IMR-90 (cell line): ENCODE measurements around the gene CCDC33. TPM values are rescaled to one million over a fixed set of nuclear protein-coding genes. Genes with fewer than 3 reads are reported as not detected.
A peak's percentile ranks its signal among the peaks of the same experiment; 100 is the strongest.

Source experiments
- ATAC-seq: fragments of 200-7000 bp; cut with Tn5 transposase; 2 replicates; pipeline ENCODE4 v1.9.1; 2020; ENCODE audit warnings: low read depth, mild to moderate bottlenecking, moderate library complexity
- BruUV-seq: library from RNA; stranded (reverse); fragments of 400-500 nt; replicated peaks from 2 replicates; lab custom pipeline; 2021; lab: Mats Ljungman, UMichigan
- CTCF ChIA-PET: fragments of 300-600 bp; formaldehyde crosslinking; extraction: SDS; loops from one replicate; lab custom pipeline; 2021; ENCODE audit warnings: antibody characterized with exemption; lab: Yijun Ruan, JAX
- POLR2A ChIA-PET: fragments of 300-600 bp; sonication (Branson Sonifier 250); formaldehyde crosslinking; loops from one replicate; lab custom pipeline; 2022; ENCODE audit warnings: antibody characterized with exemption; ENCODE audit not compliant: unreplicated experiment; lab: Charles Lee
- DNase-seq: peaks from one replicate; pipeline ENCODE4 v3.0.0; 2013
- H2AFZ ChIP-seq: replicated peaks from 2 replicates; pipeline ENCODE3; 2013; ENCODE audit warnings: low read length, mild to moderate bottlenecking; ENCODE audit not compliant: poor library complexity
- H2AK5ac ChIP-seq: 2 replicates; pipeline ENCODE4 v1.6.1; 2013; ENCODE audit warnings: low read depth, low read length, inconsistent platforms
- H2AK9ac ChIP-seq: replicated peaks from 2 replicates; pipeline ENCODE3; 2013; ENCODE audit warnings: mild to moderate bottlenecking, low read depth, low read length, moderate library complexity; ENCODE audit not compliant: poor library complexity
- H2BK120ac ChIP-seq: 2 replicates; pipeline ENCODE4 v1.6.1; 2013; ENCODE audit warnings: low read depth, low read length, inconsistent platforms
- H2BK15ac ChIP-seq: 3 replicates; pipeline ENCODE4 v1.6.1; 2013; ENCODE audit warnings: low read depth, low read length, inconsistent platforms
- H2BK20ac ChIP-seq: 2 replicates; pipeline ENCODE4 v1.6.1; 2013; ENCODE audit warnings: low read depth, mild to moderate bottlenecking, inconsistent platforms, low read length, moderate library complexity
- H2BK5ac ChIP-seq: 2 replicates; pipeline ENCODE4 v1.6.1; 2013; ENCODE audit warnings: mild to moderate bottlenecking, low read depth, low read length, inconsistent platforms; ENCODE audit not compliant: poor library complexity, severe bottlenecking
- H3K14ac ChIP-seq: replicated peaks from 2 replicates; pipeline ENCODE4 v1.6.1; 2013; ENCODE audit warnings: low read depth, low read length, inconsistent platforms
- H3K18ac ChIP-seq: 2 replicates; pipeline ENCODE4 v1.6.1; 2013; ENCODE audit warnings: low read depth, low read length, control low read depth
- H3K23ac ChIP-seq: 2 replicates; pipeline ENCODE4 v1.6.1; 2013; ENCODE audit warnings: low read depth, low read length, inconsistent platforms
- H3K27ac ChIP-seq: 2 replicates; pipeline ENCODE4 v1.5.1; 2013; ENCODE audit warnings: mild to moderate bottlenecking, control low read depth, low read length; ENCODE audit not compliant: insufficient read depth
- H3K27me3 ChIP-seq: 2 replicates; pipeline ENCODE4 v1.6.1; 2013; ENCODE audit warnings: low read length; ENCODE audit not compliant: control insufficient read depth, insufficient read depth
- H3K36me3 ChIP-seq: 2 replicates; pipeline ENCODE4 v1.6.1; 2013; ENCODE audit warnings: low read length, mixed read lengths; ENCODE audit not compliant: control insufficient read depth, insufficient read depth
- H3K4ac ChIP-seq: 2 replicates; pipeline ENCODE4 v1.6.1; 2013; ENCODE audit warnings: low read depth, low read length, inconsistent platforms
- H3K4me1 ChIP-seq: 2 replicates; pipeline ENCODE4 v1.6.1; 2013; ENCODE audit warnings: low read length, mixed read lengths; ENCODE audit not compliant: control insufficient read depth, insufficient read depth
- H3K4me2 ChIP-seq: 2 replicates; pipeline ENCODE4 v1.6.1; 2013; ENCODE audit warnings: low read depth, mild to moderate bottlenecking, control low read depth, low read length, moderate library complexity
- H3K4me3 ChIP-seq: 2 replicates; pipeline ENCODE4 v1.5.1; 2013; ENCODE audit warnings: low read depth, mild to moderate bottlenecking, control low read depth, low read length, moderate library complexity; ENCODE audit not compliant: insufficient read depth
- H3K56ac ChIP-seq: 2 replicates; pipeline ENCODE4 v1.6.1; 2013; ENCODE audit warnings: low read length, inconsistent platforms; ENCODE audit not compliant: insufficient read depth; ENCODE audit errors: extremely low read depth
- H3K79me1 ChIP-seq, 2 experiments: 2 replicates each; pipeline ENCODE4 v1.6.1; 2013; ENCODE audit warnings: low read length in 2 of 2, inconsistent platforms in 1 of 2, low read depth in 1 of 2
- H3K9ac ChIP-seq: 2 replicates; pipeline ENCODE4 v1.6.1; 2013; ENCODE audit warnings: low read depth, low read length, control low read depth
- H3K9me1 ChIP-seq: 2 replicates; pipeline ENCODE4 v1.6.1; 2013; ENCODE audit warnings: low read length, inconsistent platforms; ENCODE audit not compliant: insufficient read depth
- H3K9me3 ChIP-seq: 2 replicates; pipeline ENCODE4 v1.6.1; 2013; ENCODE audit warnings: low read length; ENCODE audit not compliant: control insufficient read depth, insufficient read depth
- H4K20me1 ChIP-seq: 2 replicates; pipeline ENCODE4 v1.6.1; 2013; ENCODE audit warnings: low read length, inconsistent platforms; ENCODE audit not compliant: insufficient read depth
- H4K5ac ChIP-seq: 2 replicates; pipeline ENCODE4 v1.6.1; 2013; ENCODE audit warnings: mild to moderate bottlenecking, low read depth, low read length, control low read depth
- H4K8ac ChIP-seq, 2 experiments: 2 replicates each; pipeline ENCODE4 v1.6.1; 2013; ENCODE audit warnings: low read depth in 2 of 2, low read length in 2 of 2, control low read depth in 1 of 2, inconsistent platforms in 1 of 2
- H4K91ac ChIP-seq: 2 replicates; pipeline ENCODE4 v1.6.1; 2013; ENCODE audit warnings: low read depth, low read length, inconsistent platforms; ENCODE audit not compliant: insufficient read depth
- BHLHE40 ChIP-seq: fragments of 150-350 bp; IDR thresholded peaks from 2 replicates; pipeline ENCODE4 v1.6.1; 2016; ENCODE audit warnings: mild to moderate bottlenecking, low read depth, low read length
- CEBPB ChIP-seq: IDR thresholded peaks from 2 replicates; pipeline ENCODE4 v1.6.1; 2012; ENCODE audit warnings: low read depth, low read length, improper control_type of control experiment
- CHD1 ChIP-seq: IDR thresholded peaks from 2 replicates; pipeline ENCODE4 v1.6.1; 2012; ENCODE audit warnings: low read depth, low read length, improper control_type of control experiment
- CTCF ChIP-seq: conservative IDR thresholded peaks from 2 replicates; pipeline ENCODE4 v1.5.1; 2012; ENCODE audit warnings: mild to moderate bottlenecking, low read depth, low read length, improper control_type of control experiment
- ELK1 ChIP-seq: fragments of 150-350 bp; IDR thresholded peaks from 2 replicates; pipeline ENCODE4 v1.6.1; 2016; ENCODE audit warnings: low read depth, mild to moderate bottlenecking, low read length, moderate library complexity, borderline replicate concordance
- FOS ChIP-seq: fragments of 150-350 bp; IDR thresholded peaks from 2 replicates; pipeline ENCODE4 v1.6.1; 2016; ENCODE audit warnings: low read depth, low read length
- MAFK ChIP-seq: IDR thresholded peaks from 2 replicates; pipeline ENCODE4 v1.6.1; 2012; ENCODE audit warnings: low read depth, low read length, improper control_type of control experiment
- MAZ ChIP-seq: IDR thresholded peaks from 2 replicates; pipeline ENCODE4 v1.6.1; 2012; ENCODE audit warnings: low read depth, mild to moderate bottlenecking, low read length, improper control_type of control experiment, moderate library complexity, borderline replicate concordance
- MXI1 ChIP-seq: IDR thresholded peaks from 2 replicates; pipeline ENCODE4 v1.6.1; 2012; ENCODE audit warnings: low read depth, mild to moderate bottlenecking, low read length, moderate library complexity, borderline replicate concordance
- NFE2L2 ChIP-seq: fragments of 150-350 bp; IDR thresholded peaks from 2 replicates; pipeline ENCODE4 v1.6.1; 2016; ENCODE audit warnings: low read depth, mild to moderate bottlenecking, low read length
- POLR2A ChIP-seq: IDR thresholded peaks from 2 replicates; pipeline ENCODE4 v1.6.1; 2012; ENCODE audit warnings: mild to moderate bottlenecking, low read depth, low read length
- RAD21 ChIP-seq: IDR thresholded peaks from 2 replicates; pipeline ENCODE4 v1.6.1; 2012; ENCODE audit warnings: low read length, improper control_type of control experiment
- RCOR1 ChIP-seq: IDR thresholded peaks from 2 replicates; pipeline ENCODE4 v1.6.1; 2012; ENCODE audit warnings: mild to moderate bottlenecking, low read length, improper control_type of control experiment; ENCODE audit not compliant: insufficient replicate concordance
- RFX5 ChIP-seq: IDR thresholded peaks from 2 replicates; pipeline ENCODE4 v1.8.0; 2012; ENCODE audit warnings: low read depth, mild to moderate bottlenecking, low read length, moderate library complexity
- SMC3 ChIP-seq: fragments of 150-350 bp; IDR thresholded peaks from 2 replicates; pipeline ENCODE4 v1.6.1; 2016; ENCODE audit warnings: low read depth, mild to moderate bottlenecking, antibody characterized with exemption, low read length, moderate library complexity
- USF2 ChIP-seq: fragments of 150-350 bp; IDR thresholded peaks from 2 replicates; pipeline ENCODE4 v1.6.1; 2017; ENCODE audit warnings: mild to moderate bottlenecking, antibody characterized with exemption, low read length, low read depth
- WGBS, 2 experiments: methylation state at CpG; one replicate each; pipeline versions ENCODE4 v1.1.5 to v1.1.7; 2013; ENCODE audit warnings: missing lambda C conversion rate in 2 of 2; ENCODE audit not compliant: insufficient read length in 1 of 2; ENCODE audit errors: extremely low coverage in 2 of 2; 5-methylcytosine and 5-hydroxymethylcytosine counted together
- dilution Hi-C: fragments of 300-500 bp; cut with HindIII; formaldehyde crosslinking; loops from one replicate; pipeline ENCODE4 v1.14.3; 2018; ENCODE audit warnings: low sequenced_read_pairs; ENCODE audit not compliant: unreplicated experiment
- in situ Hi-C: fragments of 300-500 bp; cut with MboI; formaldehyde crosslinking; loops from 3 replicates; pipeline ENCODE4 v1.14.3; 2019; ENCODE audit warnings: low sequenced_read_pairs, inconsistent platforms, mixed read lengths
- intact Hi-C: fragments of 100-400 bp; cut with micrococcal nuclease; formaldehyde crosslinking; loops from 2 replicates; pipeline ENCODE4 v1.10.0; 2022
- polyA plus RNA-seq, 3 experiments: library from polyadenylated mRNA; depleted of rRNA; stranded (reverse); fragments of >200 nt; gene quantifications; 2 replicates each; pipeline ENCODE4 v1.2.3, GENCODE V29; 2012; ENCODE audit warnings: low replicate concordance in 1 of 3
- total RNA-seq: library from RNA; depleted of rRNA; stranded (reverse); fragments of >200 nt; gene quantifications from 2 replicates; pipeline ENCODE4 v1.2.3, GENCODE V29; 2012

CCDC33 gene
- total and polyA plus RNA-seq, 2 of the 4 experiments (the other 2 are of a cell fraction), result not detected

GRCh38 chr15:74245342-74245931 lies 9.3 kb downstream of the CCDC33 start:
- no peak overlapping the region for H3K4me3 ChIP-seq
- no peak overlapping the region for H3K9ac ChIP-seq
- dilution Hi-C loops (no loop called here), in situ Hi-C loops (no loop called here), intact Hi-C loops (no loop called here)
- no peaks in the 10 kb centered on the region for H3K79me1 ChIP-seq
- no peak overlapping the region for H4K5ac ChIP-seq
- no peak overlapping the region for H3K14ac ChIP-seq
- ATAC-seq (no peak), DNase-seq (no peak)
- peaks cover 32% of the 10 kb centered on the region for H3K27me3 ChIP-seq
- ChIA-PET CTCF (no interaction called here), POLR2A (no interaction called here)
- no peak overlapping the region for H3K27ac ChIP-seq
- H2BK5ac ChIP-seq, result no peak overlapping the region
- H3K36me3 ChIP-seq, result no peaks in the 10 kb centered on the region
- no peak overlapping the region for H3K23ac ChIP-seq
- no peak overlapping the region for H3K56ac ChIP-seq
- H3K9me1 ChIP-seq, result peaks cover 5% of the 10 kb centered on the region; the same call in 1 of the 2 replicates
- H2AK5ac ChIP-seq, result no peak overlapping the region
- no peaks in the 10 kb centered on the region for H3K9me3 ChIP-seq
- H2BK15ac ChIP-seq, result no peak overlapping the region
- H3K4ac ChIP-seq, result no peak overlapping the region
- H2BK120ac ChIP-seq, result no peak overlapping the region
- H4K20me1 ChIP-seq, result no peaks in the 10 kb centered on the region
- TF ChIP-seq MAZ, result no peak
- TF ChIP-seq RFX5, result no peak
- no peak for TF ChIP-seq ELK1
- TF ChIP-seq MXI1, result no peak
- no peak for TF ChIP-seq BHLHE40
- no peak for TF ChIP-seq RCOR1
- TF ChIP-seq RAD21, result no peak
- no peak for TF ChIP-seq POLR2A
- no peak for TF ChIP-seq USF2
- no peak for TF ChIP-seq FOS
- no peak for TF ChIP-seq SMC3
- TF ChIP-seq CHD1, result no peak
- TF ChIP-seq CTCF, result no peak
- no peak for TF ChIP-seq MAFK
- no peak for TF ChIP-seq NFE2L2
- TF ChIP-seq CEBPB, result no peak
- H2AFZ ChIP-seq, result no peak overlapping the region
- no peak overlapping the region for H3K18ac ChIP-seq
- peak overlapping the region; percentile 35 for H2AK9ac ChIP-seq
- no peak overlapping the region for H3K4me2 ChIP-seq
- peaks cover 2% of the 10 kb centered on the region; the same call in 1 of the 2 replicates for H3K4me1 ChIP-seq
- no peak overlapping the region for H4K8ac ChIP-seq
- no TSS peak for BruUV-seq
- H4K91ac ChIP-seq, result no peak overlapping the region
- H2BK20ac ChIP-seq, result no peak overlapping the region
- 10% methylated on average over 8 of the region's 36 CpGs; no CpG with 5 or more reads in 1 of the 2 experiments for WGBS, 2 experiments
